GM12892 (cell line): ENCODE results near the gene MMP24.

Experiments used
- DNase-seq: peaks from one replicate; pipeline ENCODE4 v3.0.0; 2011; ENCODE audit not compliant: insufficient read length
- FAIRE-seq: peaks from 2 replicates; lab custom pipeline; 2011; peaks lifted over from hg19 to GRCh38; lab: Jason Lieb, UNC
- POLR2A ChIP-seq: IDR thresholded peaks from 2 replicates; pipeline ENCODE4 v1.6.1; 2011; ENCODE audit warnings: low read depth, low read length, control low read depth
- POLR2AphosphoS5 ChIP-seq: IDR thresholded peaks from 2 replicates; pipeline ENCODE4 v1.6.1; 2011; ENCODE audit warnings: low read depth, low read length, control low read depth
- TAF1 ChIP-seq: IDR thresholded peaks from 2 replicates; pipeline ENCODE4 v1.6.1; 2011; ENCODE audit warnings: low read depth, mild to moderate bottlenecking, control low read depth, low read length, borderline replicate concordance

Gene MMP24

DNA sequence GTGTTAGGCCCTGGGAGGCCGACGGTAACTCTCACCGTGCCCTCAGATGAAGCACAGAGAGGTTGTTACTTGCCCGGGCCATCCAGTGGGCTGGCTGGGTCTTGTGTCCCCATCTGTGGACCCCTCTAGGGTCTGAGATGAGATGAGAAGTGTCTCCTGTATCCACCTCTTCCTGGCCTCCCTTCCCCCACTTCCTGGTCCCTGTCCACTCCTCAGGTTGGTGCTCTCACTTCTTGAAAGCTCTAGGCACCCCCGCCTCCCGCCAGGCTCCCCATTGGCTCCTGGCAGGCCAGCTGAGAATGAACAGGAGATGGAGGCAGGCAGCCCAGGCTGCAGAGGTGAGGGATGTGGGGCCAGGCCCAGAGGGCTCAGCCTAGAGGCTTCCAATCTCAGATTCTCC lies 49.9 kb downstream of the MMP24 start:
- FAIRE-seq (no peak), DNase-seq (no peak)
- no peak for TF ChIP-seq POLR2AphosphoS5
- no peak for TF ChIP-seq POLR2A
- TF ChIP-seq TAF1: no peak

DNA sequence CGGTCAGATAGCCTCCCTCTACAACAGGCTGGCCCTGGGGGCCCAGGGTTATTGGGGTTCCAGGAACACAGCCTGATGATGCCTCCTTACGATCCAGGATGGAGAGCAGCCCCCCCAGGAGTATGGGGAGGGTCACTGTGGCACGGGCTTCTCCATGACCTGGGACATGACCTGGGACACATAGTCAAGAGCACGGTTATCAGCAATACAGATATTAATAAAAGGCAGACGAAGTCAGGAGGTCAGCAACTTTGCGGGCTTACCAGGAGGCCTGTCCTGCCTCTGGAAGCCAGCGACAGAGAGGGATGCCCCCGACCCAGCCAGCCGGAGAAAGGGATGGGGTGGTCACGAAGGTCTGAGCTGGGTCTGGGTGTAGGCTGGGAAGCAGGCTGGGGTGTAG lies 50.6 kb downstream of the MMP24 start:
- TF ChIP-seq POLR2AphosphoS5 (no peak), POLR2A (no peak)
- DNase-seq (no peak), FAIRE-seq (no peak)

DNA sequence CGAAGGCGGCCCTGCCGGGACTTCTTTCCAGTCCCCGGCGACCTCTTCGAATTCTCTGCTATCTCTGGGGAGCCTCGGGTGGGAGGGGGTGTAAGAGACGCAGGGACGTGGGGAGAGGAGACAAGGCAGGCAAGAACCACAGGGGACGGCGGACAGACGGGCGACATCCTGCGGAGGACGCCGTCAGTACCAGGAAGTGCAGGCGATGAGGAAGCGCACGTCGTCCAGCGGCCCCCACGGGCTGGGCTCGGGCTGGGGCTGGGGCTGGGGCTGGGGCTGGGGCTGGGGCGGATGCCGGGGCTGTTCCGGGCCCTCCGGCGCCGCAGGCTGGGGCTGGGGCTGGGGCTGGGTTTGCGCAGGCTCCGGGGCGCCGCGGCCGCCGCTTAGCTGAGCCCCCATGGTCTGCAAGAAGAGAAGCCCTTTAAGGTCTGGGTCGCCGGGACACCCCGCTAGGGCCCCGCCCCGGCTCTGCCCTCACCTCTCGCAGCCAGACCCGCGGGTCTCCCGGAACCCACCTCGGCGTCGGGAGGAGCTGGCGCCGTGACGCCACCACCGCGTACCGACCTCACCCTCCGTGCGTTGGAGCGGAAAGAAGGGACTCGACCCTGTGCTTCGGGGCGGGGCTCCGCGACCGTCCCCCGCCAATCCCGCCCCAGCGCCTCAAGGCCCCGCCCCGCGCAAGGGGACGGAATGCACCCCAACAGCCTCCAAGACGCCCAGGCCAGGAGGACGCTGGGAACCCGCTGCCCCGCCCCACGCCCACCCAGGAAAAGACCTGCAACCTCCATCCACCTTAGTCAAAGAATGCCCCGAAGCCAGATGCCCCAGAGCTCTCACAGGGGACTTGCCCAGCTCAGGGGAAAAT lies 51.3 kb downstream of the MMP24 start, which contains the start of gene MMP24OS:
TSS of gene MMP24OS (minus strand) at position 592 of the 865 bp plus-strand sequence. CDS start at position 399, 193 bp downstream.
- DNase-seq (peak; percentile 94), FAIRE-seq (peak; percentile 96)

DNA sequence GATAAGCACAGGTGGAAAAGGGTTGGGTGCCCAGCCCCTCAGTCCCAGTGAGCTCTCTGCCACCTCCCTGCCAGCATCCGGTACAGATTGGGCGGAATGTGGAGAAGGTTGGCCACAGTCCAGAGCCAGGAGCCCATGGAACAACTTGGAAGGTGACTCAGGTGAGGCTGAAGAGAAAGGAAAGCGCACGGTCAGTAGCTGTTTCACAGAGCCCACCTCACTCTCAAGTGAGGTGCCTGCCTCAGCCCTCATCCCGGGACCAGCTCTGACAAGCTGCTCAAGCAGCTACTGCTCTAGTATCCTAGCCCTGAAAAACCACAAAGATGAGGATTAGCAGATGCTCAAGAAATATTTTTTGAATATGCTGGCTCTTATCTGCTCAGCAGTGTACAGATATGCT lies 52.5 kb downstream of the MMP24 start:
- DNase-seq: no peak
- no peak for FAIRE-seq

More for the DNA sequence above, 51.3 kb downstream of the MMP24 start, which contains the start of gene MMP24OS:
- TF ChIP-seq POLR2A (peak; percentile 93), POLR2AphosphoS5 (peak; percentile 93), TAF1 (peak; percentile 71)

DNA sequence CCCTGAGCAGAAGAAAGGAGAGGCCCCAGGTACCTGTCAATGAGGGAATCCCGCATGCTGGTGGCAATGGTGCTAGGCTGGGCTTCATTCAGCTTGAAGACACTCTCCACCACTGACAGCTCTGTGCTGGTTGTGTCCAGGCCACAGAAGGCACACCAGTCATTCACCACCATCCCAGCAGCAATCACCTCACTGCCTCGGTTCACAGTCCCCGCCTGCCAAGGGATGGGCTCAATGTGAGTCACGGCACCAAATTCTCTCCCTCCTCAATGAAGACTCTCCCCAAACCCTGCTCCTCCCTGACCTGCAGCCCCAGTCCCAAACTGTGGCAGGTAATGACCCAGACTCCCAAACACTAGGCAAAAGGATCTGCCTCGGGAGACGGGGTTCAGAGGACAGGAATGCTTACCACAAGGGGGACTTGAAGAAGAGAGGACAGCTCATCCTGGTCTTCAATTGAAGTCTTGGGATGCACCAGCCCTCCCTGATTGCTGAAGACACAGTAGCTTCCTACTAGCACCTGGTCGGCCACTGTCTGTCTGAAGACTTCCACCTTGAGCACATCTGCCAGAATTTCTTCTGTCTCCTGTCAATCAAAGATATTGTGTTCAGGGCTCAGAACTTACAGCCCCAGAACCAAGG lies 53.2 kb downstream of the MMP24 start:
- no peak for TF ChIP-seq POLR2AphosphoS5
- TF ChIP-seq TAF1: no peak
- no peak for TF ChIP-seq POLR2A
- DNase-seq (no peak), FAIRE-seq (no peak)

More for the DNA sequence above, 52.5 kb downstream of the MMP24 start:
- TF ChIP-seq POLR2A: no peak

DNA sequence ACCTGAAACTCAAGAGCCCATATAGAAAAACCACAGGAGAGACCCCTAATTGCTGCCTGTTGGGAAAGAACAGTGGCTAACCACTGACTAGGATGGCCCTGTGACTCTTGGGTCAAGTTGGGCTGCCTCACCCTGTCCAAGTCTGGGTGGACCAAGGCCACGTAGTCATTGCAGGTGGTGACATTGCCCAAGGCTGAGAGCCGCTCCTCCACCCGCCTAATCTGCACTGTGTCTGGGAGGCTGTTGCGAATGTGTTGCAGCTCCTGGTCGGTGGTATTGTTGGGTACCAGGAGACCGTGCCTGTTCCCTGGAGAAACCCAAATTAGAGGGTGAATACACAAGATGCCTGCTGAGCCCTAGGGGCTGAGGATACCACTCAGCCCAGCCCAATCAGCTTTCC lies 54.0 kb downstream of the MMP24 start:
- no peak for TF ChIP-seq POLR2AphosphoS5
- no peak for TF ChIP-seq TAF1
- TF ChIP-seq POLR2A: no peak
- DNase-seq: no peak
- FAIRE-seq: no peak

DNA sequence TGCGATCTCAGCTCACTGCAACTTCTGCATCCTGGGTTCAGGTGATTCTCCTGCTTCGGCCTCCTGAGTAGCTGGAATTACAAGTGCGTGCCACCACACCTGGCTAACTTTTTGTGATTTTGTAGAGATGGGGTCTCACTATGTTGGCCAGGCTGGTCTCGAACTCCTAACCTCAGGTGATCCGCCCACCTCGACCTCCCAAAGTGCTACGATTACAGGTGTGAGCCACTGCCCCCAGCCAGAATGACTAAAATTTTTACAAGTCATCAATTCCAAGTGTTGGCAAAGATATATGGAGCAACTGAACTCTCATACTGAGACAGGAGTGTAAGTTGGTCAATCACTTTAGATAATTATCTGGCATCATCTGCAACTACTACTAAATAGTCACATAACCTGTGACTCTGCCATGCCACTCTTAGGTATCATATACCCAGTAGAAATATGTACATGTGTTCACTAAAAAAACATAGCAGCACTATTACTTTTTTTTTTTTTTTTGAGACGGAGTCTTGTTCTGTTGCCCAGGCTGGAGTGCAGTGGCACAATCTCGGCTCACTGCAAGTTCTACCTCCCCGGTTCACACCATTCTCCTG lies 55.1 kb downstream of the MMP24 start:
- DNase-seq (no peak), FAIRE-seq (no peak)
- TF ChIP-seq POLR2AphosphoS5: no peak
- no peak for TF ChIP-seq POLR2A
- TF ChIP-seq TAF1: no peak

DNA sequence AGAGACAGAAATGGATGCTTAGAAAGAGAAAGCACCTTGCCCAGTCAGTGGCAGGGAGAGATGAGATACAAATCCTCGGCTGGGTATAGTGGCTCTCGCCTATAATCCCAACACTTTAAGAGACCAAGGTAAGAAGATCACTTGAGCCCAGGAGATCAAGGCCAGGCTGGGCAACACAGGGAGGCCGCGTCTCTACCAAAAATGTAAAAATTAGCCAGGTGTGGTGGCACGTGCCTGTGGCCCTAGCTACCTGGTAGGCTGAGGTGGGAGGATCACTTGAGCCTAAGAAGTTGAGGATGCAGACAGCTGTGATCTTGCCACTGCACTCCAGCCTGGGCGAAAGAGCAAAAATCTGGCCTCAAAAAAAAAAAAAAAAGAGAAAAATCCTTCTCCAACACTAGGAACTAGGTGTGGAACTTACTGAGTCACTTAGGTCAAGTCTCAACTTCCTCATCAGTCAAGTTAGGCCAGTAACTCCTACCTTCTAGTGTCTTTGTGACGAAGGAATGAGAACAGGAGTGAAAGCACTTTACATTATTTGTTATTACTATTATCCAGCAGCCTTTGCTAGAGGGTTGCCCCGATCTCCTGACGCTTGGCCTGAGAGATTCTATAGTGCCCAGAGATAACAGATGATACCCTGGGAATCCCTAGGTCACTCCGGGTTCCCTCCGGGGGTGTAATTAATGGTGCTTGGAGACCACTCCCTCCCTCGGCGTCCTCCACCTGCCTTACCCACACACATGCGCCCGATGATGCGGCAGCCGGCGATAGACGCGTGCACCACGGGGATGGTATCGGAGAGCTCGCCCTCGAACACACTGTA lies 57.2 kb downstream of the MMP24 start:
- no peak for DNase-seq
- no peak for TF ChIP-seq TAF1
- peak; percentile 78 for FAIRE-seq

DNA sequence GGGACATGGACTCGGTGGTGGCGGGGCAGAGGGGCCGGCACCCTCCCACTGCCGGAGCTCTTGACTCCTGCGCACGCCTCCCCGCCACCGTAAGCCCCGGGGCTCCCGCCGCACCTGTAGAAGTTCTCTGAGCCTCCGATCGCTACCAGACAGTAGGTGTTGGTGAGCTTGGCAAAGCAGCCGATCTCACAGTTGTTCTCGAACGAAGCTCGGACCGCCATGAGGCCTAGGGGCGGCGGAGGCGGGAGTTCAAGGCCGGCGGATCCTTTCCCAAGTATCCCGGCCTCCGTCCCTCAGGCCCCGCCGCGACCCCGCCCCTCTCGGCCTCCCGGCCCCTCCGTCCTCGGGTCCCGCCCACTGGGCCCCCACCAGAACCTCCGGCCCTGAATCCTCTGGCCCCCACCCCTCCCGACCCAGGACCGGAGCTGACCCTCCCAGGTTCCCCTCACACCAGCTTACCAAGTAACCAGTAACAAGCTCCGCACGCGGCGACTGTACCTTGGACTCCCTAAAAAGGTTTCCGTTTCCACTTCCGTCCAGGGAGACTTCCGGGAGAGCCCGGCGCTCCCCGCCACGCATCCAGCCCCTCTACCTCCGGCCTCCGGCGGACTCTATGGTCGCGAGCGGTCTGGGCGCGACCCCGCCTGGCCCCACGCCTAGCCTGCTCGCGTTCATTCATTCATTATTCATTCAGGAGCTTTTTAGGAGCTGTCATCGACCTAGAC lies 57.9 kb downstream of the MMP24 start, which contains the start of gene EIF6:
TSS of gene EIF6 (minus strand) at position 506 of the 725 bp plus-strand sequence. CDS start at position 221, 285 bp downstream.
- FAIRE-seq (peak; percentile 89), DNase-seq (peak; percentile 94)
- TF ChIP-seq POLR2A: peak; percentile 86
- TF ChIP-seq TAF1: peak; percentile 79; the same call in 1 of the 2 replicates
- peak; percentile 86 for TF ChIP-seq POLR2AphosphoS5
